Islet precursor cell (in vitro differentiated cells): ENCODE data around the gene KCNT1.

Experiments
- DNase-seq: peaks from one replicate; pipeline ENCODE4 v3.0.0-alpha.2; 2018

KCNT1 gene

DNA sequence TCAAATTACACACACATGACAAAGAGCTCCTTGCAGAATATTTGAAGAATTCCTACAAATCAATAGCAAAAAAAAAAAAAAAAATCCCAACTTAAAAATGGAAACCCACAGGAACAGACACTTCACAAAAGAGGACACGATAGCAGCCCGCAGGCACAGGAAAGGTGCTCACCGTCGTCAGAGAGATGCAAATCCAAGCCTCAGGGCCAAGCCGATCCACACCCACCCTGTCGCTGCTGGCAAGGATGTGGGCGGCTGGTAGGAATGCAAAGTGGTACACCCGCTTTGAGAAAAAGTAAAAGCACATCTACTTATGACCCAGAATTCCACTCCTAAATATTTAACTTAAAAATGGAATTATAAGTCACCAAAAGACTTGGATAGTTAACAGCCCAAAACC, 28.0 kb upstream of the KCNT1 start:
- DNase-seq = no peak

DNA sequence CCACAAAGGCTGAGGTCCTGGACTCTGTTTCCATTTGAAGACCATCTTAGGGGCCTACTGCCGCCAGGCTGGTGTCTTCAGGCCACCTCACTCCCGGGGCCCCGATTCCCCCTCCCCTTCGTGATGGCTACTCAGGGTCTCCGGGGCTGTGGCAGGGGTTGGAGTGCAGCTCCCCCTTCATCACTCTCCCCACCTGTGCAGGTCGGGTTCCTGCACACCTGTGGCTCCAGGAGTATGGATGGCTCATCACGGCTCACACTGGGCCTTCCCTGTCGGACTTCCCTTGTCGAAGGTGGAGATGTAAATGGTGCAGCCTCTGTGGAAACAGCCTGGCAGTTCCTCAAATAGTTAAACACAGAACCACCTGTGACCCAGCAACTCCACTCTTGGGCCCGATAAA, 27.0 kb upstream of the KCNT1 start:
- DNase-seq = no peak

DNA sequence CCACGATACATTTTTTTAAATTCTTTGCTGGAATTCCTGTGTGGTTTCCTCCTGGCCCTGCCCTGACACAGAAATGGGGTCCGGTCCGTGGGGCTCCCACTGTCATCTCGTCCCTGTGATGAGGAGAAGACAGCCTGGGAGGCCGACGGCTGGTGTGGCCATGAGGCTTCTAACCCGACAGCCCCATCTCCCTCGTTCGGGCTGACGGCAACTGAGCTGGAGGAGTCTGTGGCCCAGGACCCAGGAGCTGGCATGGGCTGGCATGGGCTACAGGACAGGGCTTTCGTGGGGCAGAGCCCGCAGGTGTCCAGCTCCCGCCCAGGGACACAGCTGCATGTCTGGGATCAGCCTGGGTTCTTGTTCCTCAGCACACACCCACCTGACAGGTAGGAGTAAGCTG, 25.1 kb upstream of the KCNT1 start:
- DNase-seq = no peak

DNA sequence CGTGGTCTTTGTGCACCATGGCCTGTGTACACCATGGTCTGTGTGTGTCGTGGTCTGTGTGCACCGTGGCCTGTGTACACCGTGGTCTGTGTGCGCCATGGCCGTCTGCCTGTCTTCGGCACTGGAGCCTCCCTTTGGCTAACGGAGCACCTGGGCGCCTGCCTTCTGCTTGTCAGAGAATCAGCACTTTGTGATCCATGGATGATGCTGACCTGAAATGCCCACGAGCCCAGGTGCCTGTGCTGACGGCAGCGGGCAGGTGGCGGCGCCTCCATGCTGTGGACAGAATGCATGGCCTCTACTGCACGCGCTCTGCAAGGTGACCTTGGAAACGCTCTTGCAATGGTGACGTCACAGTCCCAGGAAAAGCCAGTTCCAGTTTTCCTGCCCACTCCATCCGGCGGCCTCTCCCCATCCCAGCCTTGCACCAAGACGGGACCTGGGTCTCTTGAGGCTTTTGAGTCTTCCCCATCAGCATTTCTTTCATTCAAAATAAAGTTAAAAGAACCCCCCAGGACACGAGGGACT, 24.3 kb upstream of the KCNT1 start:
- DNase-seq = no peak

DNA sequence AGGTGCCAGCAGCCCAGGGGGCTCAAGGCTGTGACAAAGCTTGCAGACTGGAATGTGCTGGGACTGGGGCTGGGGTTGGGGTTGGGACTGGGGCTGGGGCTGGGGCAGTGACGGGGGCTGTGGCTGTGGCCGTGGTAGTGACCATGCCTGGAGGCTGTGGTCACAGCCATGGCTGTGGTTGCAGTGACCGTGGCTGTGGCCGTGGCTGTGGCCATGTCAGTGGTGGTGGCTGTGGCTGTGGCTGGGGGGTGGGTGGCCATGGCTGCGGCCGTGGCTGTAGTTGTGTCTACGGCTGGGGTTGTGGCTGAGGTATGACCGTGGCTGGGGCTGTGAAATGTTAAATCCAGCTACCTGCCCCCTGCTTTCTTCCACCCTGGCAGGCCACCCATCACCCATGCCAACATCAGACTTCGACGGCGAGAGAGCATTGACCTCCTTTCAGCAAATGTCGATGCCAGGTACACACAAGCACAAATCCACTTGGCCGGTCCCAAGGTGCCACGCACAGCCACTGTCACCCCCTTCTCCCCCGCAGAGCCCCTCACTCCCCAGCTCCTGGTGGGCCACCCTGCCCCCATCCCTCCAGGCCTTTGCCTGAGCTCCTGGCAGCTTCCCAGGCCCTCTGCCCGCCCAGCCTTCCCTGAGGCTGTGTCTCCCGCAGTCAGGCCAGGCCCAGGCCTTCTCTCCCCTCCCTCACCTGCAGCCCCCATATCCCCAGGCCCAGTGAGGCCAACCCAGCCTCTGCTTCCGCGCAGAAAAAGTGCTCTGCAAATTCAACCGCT, 23.6 kb upstream of the KCNT1 start:
- no peak for DNase-seq

DNA sequence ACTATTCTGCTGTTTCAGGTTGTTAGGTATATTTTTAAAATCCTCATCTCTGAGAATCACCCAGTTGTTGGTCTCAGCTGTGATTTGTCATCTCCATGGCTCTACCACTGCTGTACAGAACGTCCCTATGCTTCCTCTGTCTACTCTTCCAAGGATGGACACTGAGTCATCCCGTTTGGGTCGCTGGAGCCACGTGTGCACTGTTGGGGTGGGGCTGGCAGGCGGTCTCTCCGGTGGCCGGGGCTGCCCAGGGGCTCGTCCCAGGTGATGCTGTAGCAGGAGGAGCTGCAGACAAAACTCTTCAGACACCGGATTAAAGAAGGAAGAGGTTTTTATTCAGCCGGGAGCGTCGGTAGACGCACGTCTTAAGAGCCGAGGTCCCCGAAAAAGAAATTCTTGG, 21.9 kb upstream of the KCNT1 start:
- DNase-seq = no peak

DNA sequence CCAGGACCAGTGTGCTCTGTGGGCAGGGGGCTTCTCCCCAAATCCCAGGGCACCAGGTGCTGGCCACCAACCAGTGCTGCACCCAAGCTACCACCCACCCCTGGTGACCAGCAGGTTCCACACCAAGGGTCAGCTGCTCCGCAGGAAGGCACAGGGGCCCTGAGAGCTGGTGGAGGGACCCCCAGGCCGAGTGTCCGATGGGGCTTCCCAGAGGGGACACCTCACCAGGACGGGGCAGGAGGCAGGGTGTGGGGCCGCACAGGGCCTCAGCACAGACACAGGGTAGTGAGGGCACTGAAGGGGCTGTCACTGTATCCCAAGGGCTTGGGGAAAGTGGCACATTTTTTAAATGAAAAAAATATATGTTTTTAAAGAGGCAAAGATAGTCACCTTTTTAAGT, 20.8 kb upstream of the KCNT1 start:
- no peak for DNase-seq

DNA sequence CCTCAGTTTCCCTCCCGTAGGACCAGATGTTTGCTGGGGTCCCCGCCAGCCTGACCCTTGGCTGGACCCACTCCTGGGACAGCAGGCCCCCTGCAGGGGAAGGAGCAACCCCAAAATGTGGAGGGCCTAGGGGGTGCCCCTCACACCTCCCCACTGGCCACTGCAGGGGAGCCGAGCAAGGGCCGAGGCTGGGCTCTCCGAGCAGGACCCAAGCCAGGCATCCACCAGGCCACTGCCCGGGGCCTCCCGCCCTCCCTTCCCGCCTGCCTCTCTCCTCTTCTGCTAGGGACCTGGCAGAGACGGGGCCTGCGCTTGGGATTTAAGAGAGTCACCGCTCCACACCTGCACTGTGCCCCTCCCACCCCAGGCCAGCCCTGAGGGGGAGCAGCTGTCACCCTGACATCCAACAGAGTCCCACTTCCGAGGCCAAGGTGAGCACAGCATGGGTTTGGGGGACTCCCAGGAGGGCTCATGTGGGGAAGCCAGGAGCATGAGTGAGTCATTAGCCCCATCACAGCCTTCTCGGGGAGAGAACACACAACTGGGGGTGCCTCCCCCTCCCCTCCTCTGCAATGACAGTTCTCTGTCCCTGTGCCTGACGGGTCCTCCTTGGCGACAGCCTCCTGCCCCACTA, 18.5 kb upstream of the KCNT1 start:
- DNase-seq = no peak

DNA sequence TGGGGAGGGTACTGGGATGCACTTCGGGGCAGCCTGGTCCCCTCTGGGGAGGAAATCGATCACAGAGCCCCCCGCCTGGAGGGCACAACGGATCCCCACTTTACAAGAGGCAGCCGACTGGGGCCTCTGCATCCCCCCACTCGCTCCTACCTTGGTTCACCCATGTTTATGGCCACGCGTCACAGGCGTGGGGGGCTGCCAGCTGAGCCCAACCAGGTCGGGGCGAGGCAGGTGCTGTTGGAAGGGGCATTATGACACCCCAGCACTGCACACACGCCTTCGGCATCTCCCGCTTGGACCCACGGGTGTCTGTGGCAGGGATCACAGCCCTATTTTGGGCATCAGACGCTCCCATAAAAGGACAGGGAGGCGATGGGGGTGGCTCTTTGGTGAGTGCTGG, 17.3 kb upstream of the KCNT1 start:
- DNase-seq = no peak

DNA sequence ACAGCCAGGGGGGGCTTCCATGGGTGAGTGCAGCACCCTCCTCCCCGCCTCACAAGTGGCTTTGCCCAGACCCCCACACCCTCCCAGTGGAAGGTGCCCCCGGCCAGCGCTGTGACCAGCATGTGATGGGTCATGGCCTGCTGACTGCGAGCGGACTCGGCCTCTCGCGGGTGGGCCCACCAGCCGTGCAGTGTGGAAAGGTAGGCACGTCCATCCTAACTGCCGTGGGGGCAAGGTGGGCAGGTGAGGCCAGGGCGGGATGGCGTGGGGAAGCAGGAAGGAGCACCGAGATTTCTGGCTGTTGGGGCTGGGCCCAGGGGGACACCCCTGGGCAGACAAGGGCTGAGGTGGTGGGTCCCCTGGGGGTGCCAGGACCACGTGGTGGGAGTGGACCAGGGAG, 14.8 kb upstream of the KCNT1 start:
- DNase-seq = no peak

DNA sequence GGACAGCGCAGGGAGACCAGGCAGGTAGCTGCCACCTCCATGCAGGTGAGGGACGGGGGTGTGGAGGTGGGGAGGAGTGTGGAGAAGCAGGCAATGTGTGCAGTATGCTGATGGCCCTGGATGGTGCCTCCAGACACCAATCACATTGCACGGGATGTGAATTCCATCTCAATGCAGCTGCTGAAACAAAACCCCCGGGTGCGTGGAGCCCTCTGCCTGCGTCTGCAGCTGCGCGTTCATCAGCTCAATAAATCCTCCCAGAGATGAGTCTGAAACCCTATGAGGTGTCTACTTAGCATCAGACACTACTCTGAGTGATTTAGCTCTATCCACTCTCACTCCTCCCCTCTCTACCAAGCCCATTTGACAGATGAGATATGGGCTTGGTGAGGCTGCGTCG, 13.0 kb upstream of the KCNT1 start:
- DNase-seq = no peak

DNA sequence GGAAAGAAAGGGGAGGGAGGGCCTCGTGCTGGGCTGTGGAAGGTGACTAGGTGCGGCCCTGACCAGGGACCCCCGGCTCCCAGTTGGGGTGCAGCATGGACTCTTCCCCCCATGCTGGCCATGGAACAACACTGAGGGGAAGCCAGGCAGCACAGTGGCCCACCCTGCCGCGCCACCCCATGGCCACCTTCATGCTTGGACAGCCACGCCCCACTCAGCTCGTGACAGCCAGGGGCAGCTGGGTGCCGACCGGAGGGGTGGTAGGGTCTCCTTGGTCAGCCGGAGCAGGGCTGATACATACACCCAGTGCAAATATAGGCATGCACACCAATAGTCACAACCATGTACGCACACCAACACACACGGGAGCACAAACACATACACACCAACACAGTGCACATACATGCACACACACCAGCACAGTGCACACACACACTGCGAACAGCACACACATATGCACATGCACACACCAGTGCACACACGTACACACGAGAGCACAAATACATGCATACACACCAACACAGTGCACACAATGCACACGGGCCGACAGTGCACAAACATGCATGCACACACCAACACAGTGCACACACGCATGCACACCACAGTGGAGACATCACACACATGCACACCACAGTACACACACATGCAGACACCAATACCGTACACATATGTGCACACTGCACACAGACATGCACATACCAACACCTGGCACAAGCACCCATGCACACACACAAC, 11.0 kb upstream of the KCNT1 start:
- DNase-seq = no peak

DNA sequence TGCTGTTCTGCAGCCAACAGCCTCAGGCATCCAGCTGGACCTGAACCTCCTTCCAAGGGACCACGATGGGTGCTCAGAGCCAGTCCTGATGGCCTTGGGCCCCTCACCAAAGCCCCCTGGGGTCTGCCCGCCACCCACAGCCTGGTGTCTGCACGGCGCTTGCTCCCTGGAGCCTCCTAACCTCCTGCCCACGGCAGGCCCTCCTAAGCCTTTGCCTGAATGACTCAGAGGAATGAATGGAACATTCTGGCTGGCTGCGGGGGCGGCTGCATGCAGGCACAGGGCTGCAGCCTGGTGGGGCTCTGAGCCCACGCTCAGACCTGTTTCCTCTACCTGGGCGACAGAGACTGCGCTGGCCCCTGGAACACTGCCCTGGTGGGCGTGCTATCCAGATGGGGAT, 9.6 kb upstream of the KCNT1 start:
- peak; percentile 66 for DNase-seq

DNA sequence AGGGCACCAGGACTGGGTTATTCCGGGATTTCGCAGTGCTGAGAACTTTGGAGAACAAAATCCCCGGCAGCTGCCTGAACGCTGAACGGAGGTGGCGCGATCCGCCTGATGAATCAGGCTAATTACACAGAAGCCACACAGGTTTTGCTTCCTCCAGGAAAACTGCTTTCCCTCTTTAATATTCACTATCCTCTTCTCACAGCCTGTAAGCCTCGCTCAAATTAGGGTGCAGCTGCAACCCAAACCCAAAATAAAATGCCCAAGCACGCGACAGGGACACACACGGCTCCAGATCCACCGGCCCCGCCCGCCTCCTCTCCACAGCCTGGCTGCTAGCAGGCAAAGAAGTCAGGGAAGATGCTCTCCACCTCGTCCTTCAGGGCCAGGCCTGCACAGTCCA, 8.7 kb upstream of the KCNT1 start:
- no peak for DNase-seq

DNA sequence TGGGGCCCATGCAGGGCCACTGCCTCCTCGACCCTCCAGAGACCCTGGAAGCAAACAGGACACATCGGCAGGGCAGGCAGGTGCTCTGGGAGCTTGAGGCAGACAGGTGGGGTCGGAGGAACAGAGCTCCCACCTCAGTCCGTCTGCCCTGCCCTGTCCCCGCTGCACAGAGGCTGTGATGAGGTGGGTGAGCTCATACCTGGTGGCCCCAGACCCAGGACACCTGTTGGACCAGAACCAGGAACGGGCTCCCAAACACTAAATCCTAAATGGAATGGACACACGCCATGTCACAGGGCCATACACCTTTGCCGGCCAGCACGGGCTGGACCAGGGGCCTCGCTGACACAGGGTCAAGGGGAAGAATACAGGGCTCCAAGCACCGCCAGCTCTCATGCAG, 8.2 kb upstream of the KCNT1 start:
- DNase-seq = no peak

DNA sequence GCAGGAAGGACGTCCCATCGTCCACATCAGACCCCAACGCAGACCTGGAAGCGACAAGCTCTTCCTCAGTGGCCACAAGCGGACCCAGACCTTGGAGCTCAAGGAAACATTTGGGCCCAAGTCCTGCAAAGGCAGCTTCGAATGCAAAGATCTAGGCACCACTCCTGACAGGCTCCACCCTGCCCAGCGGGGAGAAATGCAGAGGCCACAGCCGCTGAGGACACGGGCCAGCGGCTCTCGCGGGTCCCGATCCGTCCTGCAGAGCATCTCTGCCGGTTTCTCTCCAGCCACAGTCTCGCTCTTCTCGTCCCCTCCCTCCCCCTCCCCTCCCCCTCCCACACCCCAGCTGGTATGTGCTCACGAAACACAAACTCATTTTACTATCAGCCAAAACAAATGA, 7.6 kb upstream of the KCNT1 start:
- no peak for DNase-seq

DNA sequence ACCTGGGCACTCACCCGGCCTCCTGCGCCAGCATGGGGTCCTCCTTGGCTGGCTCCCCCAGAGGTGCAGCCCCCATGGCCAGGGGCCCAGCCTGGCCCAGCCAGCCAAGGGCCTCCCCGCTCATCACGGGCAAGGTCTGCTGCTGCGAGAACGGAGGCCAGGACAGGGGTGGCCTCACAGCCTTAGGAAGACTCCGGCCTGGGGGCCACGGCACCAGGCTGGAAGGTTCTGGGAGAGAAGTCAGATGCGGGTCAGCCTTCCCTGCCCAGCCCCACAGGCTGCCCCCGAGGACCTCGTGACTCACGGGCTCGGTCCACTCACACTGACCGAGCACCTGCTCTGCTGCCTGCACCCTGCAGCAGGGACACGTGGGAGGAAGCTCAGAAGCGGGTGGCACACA, 6.9 kb upstream of the KCNT1 start:
- no peak for DNase-seq

DNA sequence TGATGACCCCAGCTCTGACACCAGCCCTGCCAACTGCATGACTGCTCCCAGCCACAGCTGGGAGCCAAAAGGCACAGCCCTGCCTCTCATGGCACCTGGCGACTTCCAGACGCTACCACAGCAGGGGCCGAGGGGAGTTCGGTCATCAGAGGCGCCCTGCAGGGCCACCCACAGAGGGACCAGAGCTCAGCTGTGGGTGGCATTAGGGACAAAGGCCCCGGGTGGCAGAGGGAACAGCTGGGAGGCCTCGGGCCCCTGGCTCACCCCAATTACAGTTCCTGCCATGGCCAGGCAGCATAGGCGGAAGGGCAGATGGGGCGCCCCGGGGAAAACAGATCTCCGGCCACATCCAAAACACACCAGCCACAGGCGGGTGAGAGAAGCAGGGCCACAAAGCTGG, 6.3 kb upstream of the KCNT1 start:
- DNase-seq = no peak

DNA sequence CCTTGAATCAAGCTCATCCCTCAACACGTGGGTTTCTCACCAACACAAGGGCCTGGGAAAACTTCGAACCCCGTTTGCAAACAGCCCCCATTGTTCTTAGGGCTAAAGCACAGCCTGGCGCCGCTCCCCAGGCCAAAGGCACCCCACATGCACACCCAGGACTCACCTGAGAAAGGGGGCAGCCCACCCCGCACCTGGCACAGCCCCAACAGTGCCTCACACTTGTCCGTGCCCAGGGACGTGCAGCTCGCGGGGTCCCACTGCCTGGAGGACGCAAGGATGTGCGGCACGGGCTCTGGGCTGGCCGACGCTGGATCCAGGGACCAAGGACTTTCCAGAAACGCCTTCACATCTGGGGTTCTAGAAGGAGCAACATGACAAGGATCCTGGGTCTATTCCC, 5.5 kb upstream of the KCNT1 start:
- no peak for DNase-seq

DNA sequence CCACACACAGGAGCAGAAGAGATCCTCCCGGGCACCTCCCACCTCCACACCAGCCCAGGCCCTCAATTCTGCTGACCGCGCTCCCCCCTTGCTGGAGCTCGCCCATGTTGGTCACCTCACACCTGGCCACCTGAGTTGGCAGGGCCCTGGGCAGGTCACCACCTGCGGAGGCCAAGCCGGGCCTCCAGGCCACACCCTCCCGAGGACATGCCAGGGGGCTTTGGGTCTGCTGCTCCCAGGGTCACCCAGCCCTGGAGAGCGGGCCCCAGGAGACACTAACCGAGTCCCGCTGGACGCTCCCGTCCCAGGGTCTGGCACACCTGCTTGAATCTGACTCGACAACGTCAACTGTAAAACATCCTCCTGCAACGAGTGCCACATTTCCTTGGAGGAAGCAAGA, 4.8 kb upstream of the KCNT1 start:
- no peak for DNase-seq

DNA sequence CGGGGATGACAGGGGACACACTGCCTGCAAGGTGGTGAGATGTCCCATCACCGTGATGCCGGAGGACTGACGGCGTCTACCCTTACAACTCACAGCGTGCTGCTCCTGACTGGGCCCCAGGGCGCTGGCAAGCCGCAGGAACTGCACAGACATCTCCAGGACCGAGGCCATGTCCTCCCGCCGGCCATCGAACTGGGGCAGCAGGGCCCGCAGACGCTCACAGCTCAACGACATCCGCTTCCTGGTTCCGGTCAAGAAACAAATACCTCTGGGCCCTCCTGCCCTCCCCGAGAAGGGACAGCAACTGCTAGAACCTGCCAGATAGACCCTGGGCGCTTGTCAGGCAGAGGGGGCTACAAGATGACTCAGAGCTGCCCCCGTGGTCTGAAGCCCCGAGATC, 3.7 kb upstream of the KCNT1 start:
- DNase-seq = no peak

DNA sequence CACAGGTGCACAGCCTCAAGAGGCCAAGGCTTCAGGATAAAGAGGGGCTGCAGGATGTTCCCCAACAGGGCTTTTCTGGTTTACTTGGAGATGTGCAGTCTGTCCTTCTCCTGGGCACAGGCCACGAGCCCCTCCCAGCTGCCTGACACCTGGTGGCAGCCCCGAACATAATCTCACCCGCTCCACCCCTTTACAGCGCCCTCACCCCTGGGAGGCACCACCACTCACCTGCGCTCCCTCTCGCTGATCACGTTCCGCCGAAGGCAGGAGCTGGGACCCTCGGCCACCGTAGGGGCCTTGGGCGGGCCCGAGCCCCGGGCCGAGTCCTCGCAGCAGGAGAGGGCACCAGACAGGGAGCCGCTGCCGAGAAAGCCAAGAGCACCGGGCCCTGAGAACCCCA, 3.2 kb upstream of the KCNT1 start:
- DNase-seq = no peak

DNA sequence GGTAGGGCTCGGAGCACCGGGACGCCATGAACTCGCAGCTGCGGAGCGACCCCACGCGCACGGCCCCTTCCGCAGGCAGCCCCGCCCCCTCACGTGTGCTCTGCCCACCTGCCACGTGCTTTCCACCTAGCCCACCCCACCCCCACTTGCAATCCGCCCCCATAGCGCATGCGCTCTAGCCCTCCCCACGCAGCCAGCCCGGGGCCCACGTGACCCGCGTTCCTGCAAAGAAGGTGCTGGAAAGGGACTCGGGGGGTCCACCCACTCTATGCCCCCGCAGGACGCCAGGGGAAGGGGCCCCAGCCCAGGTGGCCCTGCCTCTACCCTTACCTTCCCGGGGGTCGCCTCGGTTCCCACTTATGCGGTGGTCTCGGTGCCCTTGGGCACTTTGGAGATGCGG, 2.5 kb upstream of the KCNT1 start, which contains the start of gene SOHLH1:
TSS of gene SOHLH1 (minus strand) at position 42 of the 400 bp plus-strand sequence. CDS start at position 28, 14 bp downstream.
- no peak for DNase-seq

DNA sequence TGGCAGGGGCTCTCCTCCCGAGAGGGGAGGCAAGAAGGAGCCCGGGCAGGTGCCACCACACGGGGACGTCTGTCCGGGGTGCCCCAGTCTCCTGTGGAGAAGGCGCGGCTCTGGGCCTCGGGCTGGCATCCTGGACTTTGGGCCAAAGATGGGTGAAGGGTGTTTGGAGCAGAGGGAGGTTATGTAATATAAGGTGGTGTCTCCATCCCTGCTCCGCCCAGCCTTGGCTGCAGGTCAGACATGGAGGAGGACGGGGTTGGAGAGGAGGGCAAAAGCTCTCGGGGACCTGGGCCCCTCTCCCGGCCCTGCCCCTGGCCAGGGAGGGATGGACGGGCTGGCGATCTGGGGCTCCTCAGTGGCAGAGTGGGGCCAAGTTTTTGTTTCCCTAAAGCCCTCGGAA, 1.5 kb upstream of the KCNT1 start:
- no peak for DNase-seq
